Activated gamma-delta T cell treated with Interleukin-2 at 50 U/mL for 16 hours (primary cell): ENCODE data around the gene COQ8A.

Experiments
- DNase-seq: peaks from one replicate; pipeline ENCODE4 v3.0.0-alpha.2; 2020

Gene COQ8A

DNA sequence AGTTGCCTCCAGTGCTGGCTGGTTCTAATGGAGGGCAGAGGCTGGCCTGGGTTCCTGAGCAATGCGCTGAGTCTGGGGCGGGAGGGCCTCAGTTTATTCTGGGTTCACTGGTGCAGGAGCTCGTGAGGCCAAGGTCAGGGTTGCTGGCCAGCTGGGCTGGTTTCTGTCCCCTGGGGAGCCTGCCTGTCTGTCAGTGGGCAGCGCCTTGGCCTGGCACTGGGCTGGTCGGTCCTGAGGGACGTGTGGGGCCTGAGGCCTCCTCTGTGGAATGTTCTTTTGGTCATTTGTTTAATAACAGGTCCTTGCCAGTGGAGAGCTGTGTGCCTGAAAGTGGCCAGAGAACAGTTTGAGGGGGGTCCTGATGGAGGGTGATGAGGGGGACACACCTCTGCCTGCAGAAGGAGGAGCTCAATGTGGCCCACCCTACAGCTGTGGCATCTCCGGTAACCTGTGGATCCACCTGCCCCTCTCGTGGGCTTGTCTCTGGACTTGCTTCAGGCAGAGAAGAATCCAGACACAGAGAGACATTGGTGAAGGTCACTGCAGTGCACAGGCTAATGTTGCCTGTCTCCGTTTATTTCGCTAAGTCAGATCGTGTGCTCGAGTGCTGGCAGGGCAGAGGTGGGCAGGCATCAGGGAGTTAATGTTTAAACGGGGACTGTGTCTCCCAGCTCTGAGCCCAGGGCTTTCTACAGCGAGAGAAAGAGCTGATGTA is 34.6 kb downstream of the COQ8A start:
- DNase-seq = no peak

DNA sequence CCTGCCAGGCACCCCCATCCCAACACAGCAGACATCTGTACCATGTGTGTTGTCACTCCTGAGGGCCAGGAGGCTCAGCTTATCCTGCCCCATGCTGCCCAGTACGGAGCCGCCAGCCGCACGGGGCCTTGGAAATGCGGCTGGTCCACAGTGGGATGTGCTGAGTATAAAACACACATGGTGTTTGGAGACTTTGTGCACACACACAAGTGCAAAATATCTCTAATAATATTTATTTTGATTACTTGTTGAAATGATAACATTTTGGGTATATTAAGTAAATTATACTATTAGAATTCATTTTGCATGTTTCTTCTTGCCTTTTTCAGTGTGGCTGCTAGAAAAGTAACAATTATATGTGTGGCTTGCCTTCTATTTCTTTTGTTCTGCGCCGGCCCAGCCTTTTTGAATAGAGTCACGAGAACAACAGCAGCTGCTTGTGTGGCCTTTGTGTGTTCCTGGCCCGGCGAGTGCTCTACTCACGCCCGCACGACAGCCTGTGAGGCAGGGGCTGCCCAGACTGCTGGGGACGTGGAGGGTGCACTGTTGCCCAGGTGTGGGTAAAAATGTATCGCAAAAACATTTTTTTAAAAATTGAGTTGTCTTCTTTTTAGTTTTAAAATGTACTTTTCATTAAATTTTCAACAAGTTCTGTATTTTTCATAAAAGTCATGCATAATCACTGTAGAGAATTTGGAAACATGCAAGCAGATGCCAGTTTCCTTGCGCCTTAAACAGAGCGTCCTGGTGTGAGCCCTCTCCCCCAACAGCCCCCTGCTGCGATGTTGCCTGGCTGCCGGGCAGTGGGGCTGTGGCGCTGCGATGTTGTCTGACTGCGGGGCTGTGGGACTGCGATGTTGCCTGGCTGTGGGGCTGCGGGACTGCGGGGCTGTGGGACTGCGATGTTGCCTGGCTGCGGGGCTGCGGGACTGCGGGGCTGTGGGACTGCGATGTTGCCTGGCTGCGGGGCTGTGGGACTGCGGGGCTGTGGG is 35.5 kb downstream of the COQ8A start:
- no peak for DNase-seq

DNA sequence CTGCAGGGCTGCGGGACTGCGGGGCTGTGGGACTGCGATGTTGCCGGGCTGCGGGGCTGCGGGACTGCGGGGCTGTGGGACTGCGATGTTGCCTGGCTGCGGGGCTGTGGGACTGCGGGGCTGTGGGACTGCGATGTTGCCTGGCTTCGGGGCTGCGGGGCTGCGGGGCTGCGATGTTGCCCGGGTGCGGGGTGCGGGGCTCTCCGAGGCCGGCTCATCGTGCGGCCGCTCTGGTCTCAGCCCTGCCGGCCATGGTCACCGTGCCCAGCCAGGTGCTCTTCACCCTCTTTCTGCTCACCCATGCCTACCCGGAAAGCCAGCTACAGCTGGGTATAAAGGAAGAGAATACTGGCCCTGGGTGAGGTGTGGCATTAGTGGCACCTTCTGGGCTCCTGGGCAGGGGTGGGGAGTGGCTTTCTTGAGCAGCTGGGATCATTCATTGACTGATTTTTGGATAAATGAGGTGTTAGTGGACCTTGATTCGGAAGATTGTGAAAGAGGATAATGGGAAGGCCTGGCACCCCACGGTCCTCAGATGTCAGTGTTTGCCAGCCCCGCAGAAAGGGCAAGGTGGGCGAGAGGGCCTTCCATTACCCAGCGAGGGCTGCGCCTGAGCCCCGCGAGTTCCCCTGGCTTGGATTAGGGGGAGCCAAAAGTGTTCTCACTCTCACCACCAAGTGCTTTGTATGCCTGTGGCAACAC is 36.3 kb downstream of the COQ8A start:
- no peak for DNase-seq

DNA sequence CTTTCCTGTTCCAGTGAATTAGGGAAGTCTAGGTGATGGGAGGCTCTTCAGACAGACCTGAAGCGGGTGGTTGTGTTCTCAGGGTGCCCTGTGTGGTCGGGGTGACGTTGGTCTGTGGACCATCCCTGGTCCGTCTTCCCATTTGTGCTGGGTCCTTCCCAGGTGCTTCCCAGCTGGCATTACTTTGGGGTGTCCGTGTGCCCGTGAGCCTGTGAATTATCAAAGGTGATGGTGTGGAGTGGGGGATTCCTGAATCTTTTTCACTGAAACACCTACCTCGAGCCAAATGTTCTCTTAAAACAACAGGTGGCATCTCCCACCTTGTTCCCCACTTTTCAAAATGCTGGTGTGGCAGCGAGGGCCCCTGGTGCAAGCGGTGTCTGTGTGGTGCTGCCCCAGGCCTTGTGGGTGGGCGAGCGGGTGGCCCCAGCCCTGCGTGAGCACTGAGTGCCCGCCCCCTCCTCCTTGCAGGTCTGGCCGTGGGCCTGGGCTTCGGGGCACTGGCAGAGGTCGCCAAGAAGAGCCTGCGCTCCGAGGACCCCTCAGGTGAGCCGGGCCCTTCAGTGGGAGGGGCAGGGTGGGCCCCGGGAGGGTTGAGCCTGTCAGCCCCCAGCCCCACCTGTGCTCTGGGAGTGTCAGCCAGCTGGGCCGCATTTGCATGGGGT is 37.0 kb downstream of the COQ8A start:
- no peak for DNase-seq

DNA sequence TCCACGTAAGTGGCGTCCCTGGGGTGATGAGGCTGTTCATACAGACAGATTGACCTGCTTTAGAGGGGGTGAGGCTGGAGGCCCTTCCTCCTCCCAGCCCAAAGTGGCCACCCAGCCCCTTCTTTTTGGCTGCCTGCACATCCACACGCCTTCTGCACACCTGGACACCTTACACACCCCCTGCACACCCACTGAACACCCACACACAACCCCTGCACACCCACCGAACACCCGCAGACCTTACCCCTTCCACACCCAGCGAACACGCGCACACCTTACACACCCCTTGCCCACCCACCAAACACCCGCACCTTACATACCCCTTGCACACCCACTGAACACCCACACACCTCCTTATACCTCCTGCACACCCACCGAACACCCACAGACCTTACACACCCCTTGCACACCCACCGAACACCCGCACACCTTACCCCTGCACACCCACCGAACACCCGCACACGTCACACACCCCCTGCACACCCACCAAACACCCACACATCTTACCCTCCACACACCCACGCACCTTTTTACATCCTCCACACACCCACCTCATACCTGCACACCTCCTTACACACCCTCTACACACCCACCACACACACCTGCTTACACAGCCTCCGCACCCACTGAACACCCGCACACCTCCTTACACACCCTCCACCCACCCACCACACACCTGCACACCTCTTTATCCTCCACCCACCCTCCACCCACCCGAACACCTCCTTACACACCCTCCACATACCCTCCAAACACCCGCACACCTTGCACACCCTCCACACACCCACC is 37.7 kb downstream of the COQ8A start:
- no peak for DNase-seq

DNA sequence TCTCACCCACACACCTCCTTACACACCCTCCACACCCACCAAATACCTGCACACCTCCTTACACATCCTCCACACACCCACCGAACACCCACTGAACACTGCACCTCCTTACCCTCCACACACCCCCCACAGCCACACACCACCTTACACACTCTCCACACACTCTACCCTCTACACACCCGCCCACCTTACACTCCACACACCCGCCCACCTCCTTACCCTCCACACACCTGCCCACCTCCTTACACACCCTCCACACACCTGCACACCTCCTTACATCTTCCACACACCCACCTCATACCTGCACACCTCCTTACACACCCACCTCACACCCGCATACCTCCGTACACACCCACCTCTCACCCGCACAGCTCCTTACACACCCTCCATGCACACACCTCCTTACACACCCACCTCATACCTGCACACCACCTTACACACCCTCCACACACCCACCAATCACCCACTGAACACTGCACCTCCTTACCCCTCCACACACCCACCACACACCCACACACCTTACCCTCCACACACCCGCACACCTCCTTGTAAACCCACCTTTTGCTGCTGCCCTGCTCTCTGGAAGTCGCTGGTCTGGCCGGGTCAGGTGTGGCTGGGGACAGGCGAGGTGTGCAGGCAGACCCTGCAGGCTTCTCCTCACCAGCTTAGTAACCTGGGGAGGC is 38.5 kb downstream of the COQ8A start:
- DNase-seq = no peak

DNA sequence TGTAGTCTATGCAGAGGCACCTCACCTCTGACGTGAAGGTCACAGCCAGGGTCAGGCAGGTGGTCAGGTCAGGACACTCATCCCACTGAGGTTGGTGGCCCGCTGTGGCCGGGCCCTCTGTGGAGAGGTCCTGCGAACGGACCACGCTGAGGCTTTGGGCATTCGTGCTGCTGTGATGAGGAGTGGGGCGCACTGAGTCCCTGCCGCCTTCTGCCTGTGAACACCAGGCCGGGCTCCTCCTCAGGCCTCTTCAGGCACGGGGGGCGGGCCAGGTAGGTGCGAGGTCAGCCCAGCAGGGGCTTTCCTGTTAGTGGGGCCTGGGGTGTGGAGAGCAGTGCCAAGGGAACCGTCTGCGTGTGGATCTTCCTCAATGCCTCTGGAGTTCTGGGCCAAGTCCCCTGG is 39.0 kb downstream of the COQ8A start:
- no peak for DNase-seq

DNA sequence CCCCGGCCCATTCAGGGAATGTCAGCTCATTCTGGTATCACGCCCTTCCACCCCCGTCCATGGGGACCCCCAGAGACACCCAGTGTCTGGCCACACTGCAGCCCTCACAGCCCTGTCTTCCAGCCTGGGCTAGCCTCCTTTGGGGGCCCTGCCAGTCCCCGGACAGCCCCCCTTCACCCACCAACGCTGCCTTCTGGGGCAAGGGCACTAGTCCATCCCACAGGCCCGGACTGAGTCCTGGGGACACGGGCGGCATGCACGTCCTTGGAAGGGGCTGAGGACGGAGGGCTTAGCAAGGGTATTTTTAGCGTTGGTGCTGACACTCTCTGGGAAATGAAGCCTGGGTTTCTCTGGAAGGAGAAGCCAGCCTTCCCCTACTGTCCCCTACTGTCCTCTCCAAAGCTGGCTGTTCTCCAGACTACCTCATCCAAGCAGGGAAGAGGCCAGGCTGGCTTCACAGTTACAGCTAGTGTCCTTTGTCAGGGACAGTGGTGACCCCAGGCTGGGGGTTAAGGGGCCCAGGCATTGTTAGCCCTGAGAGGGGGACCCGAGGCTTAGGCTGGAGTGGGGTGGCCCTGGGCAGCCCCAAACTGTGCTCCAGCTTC is 39.5 kb downstream of the COQ8A start:
- DNase-seq = no peak

DNA sequence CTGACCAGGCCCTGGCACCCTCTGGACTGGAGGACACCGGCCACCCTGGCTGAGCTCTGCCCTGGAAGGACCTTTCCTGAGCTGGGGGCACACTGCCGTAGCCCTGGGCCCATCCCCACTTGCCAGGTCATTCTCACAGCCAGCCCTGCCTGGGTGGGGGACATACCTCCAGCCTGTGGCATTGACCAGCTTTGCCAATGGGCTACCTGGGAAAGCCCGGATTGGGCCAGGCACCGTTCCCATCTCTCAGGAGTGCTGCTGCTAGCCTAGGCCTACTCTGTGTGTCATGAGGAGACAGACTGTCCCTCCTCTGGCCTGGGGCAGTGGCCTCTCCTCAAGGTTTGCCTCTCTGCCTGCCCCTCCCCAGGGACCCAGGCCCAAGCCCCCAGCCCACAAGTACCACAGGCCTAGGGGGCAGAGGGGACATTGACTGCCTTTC is 40.0 kb downstream of the COQ8A start:
- no peak for DNase-seq

DNA sequence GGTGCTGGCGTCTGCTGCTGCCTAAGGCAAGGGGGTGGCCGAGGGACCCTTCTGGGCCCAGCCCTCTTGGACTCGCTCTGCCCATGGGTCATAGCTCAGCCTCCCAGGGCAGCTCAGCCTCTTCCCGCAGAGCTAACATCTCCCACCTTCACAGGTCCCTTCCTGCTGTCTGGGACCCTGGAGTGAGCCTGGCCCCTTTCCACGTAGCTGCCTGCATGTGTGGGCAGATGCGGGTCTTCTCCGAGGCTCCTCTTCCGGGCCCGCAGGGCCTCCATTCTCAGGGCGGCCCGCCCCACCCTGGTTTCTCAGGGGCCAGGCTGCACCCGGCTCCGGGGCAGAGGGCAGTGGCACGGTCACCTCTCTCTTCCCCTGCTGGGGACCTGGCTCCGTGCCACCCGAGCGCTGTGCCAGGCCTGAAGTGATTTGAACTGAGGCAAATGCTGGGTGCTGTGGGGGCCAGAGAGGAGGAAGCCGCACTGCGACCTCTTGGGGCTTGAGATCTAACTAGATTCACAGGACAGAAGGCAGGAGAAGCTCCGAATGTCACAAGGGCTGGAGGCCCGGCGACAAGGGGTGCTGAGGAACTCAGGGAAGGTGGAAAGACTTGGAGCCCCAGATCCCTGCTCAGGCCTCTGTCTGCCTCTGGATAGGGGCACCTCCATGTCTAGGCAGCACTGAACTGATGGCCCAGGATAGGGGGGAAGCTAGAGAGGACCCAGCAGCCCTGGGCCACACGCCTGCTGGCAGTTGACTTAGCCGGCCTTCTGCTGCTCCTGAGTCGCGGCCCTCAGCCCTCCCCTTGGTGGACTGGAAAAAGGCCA is 40.7 kb downstream of the COQ8A start:
- DNase-seq = no peak

DNA sequence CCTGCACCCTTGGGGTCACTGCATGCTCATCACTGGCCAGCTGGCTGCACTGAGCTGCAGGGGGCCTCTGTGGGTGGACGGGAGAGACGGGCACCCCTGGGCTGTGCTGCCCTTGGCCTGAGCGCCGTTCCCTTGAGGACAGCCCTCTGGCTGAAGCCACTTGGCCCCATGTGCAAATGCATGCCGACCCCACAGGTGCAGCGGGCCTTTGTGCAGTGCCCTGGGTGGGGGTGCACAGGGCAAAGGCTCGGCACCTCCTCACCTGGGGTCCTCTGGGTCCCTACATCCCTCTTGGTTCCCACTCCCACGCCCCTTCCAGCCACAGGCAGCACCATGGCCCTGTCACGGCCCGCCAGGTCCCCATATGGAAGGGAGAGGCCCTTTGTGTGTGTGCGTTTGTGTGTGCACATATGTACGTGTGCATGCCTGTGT is 41.3 kb downstream of the COQ8A start:
- DNase-seq = no peak

DNA sequence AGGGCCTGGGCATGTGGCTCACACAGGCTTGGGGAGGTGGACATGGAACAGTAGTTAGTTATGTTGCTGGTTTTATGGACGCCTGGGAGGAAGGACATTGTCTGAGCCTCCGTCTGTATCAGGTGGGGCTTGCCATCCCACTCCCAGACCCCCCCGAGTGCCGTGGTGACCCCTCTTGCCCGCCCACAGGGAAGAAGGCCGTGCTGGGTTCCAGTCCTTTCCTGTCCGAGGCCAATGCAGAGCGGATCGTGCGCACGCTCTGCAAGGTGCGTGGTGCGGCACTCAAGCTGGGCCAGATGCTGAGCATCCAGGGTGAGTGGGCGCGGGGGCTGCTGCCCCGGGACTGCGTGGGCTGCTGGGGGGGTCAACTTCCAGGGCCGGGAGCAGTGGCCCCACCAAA is 41.7 kb downstream of the COQ8A start:
- DNase-seq = no peak

DNA sequence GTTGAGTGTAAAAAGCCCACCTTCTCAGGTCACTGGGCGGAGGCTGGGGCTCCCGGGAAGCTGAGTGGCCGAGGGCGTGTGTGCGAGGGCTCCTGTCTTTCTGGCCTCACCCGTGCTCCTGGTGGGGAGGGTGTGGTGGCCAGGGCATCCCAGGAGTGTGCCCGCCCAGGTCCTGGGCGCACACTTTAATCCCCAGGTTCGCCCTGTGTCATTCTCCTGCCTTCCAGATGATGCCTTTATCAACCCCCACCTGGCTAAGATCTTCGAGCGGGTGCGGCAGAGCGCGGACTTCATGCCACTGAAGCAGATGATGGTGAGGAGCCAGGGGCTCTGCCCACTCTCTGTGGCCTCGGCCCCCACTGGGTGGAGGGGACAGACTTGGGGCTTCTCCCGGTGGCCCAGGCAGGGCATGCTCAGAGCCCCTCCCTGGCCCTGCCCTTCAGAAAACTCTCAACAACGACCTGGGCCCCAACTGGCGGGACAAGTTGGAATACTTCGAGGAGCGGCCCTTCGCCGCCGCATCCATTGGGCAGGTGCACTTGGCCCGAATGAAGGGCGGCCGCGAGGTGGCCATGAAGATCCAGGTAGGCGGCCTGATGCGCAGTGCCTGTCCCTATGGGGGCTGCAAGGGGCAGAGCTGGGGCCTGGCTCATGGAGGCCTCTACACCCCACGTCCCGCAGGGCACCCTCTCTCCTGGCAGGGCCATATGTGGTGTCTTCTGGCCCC is 42.5 kb downstream of the COQ8A start:
- DNase-seq = no peak

DNA sequence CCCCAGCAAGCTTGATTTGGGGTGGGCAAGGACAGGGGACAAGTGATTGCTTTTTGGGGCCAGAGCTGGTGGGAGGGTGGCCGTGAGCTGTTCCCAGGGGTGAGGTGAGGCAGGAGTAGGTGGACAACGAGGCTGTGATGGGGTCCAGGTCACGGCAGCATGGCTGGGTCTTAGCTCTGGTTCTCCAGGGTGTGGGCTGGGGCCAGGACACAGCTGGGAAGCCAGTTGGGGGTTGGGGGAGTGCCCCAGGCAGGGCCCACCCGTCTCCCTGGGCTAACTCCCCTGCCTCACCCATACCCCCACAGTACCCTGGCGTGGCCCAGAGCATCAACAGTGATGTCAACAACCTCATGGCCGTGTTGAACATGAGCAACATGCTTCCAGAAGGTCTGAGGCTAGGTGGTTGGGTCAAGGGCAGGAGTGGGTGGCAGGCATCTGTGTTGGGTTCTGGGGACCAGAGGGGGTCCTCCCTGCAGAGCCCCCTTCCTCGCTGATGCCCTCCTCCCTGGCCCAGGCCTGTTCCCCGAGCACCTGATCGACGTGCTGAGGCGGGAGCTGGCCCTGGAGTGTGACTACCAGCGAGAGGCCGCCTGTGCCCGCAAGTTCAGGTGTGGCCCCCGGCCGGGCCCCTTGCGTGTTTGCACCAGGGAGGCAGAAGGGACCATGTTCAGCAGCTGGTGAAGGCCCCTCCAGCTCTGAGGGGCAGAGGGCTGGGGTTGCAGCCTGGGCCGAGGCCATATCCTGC is 43.3 kb downstream of the COQ8A start:
- DNase-seq = no peak

DNA sequence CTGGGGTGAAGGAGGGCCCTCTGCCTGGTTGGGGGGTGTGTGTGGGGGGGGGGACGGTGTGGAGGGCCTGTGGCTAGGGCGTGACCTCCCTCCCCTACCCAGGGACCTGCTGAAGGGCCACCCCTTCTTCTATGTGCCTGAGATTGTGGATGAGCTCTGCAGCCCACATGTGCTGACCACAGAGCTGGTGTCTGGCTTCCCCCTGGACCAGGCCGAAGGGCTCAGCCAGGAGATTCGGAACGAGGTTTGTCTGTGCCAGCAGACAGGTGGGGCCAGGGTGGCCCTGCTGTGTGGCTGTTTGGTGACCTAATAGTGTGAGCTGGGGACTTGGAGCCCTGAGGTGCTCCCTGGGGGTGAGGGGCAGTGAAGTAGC is 43.9 kb downstream of the COQ8A start:
- DNase-seq = no peak

DNA sequence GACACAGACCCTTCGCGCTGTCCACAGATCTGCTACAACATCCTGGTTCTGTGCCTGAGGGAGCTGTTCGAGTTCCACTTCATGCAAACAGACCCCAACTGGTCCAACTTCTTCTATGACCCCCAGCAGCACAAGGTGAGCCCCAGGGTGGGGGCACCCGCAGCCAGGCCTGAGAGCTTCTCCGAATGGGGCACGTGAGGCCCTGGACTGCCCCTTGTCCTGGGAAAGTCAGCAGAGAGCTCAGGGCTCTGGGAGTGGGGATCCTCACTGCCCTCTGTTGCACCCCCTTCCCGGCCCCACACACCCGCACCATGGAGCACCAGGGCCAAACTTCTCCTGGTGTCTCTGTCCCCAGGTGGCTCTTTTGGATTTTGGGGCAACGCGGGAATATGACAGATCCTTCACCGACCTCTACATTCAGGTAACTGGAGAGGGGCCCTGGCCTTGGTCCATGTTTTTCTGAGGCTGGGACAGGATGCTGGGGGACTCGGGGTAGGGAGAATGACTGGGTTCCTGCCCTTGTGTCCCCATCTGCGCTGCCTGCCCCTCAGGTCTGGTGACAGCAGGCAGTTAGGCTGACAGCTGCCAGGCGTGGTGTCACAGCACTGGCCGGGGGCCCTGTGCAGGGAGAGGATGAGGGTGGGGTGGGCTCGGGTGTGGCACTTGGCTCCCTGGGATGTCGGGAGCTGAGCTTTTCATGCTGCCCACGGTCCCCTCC is 44.6 kb downstream of the COQ8A start:
- no peak for DNase-seq

DNA sequence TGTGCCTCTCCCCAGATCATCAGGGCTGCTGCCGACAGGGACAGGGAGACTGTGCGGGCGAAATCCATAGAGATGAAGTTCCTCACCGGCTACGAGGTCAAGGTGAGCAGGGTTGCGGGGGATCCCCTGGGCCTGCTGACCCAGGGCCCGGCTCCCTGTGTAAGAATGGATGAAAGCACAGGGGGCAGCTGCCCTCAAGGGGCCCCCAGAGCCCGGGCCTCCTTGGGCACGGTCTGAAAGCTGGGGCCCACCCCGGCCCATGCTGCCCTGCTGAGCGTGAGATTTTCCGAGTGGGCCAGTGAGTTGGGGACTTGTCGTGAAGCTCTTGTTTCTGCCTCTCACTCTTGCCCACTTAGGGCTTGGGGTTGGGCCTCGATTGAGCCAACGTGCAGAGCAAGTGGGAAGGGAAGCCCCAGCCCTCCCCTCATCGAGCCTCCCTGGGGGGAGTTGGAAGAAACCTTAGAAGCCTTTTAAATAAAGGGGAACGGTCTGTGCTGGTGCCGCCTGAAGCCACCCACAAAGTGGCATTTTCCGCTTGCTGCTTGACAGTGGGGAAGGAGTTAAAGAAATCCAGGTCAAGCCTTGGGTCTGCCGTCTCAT is 45.2 kb downstream of the COQ8A start:
- DNase-seq = no peak
